HL-60 (cell line): ENCODE measurements around the gene ABCC5.

Experiments
- DNase-seq, 2 experiments: peaks; one replicate each; pipeline ENCODE4 v3.0.0-alpha.2; 2010 to 2020; ENCODE audit warnings: low read depth in 1 of 2, low spot score in 1 of 2
- H3K27ac ChIP-seq: fragments of 250-450 bp; sonication (Bioruptor Pico); replicated peaks from 2 replicates; pipeline ENCODE4 v1.5.1; 2020; ENCODE audit warnings: mild to moderate bottlenecking, moderate library complexity
- H3K27me3 ChIP-seq: fragments of 250-450 bp; sonication (Bioruptor Pico); 2 replicates; pipeline ENCODE4 v1.5.1; 2021; ENCODE audit warnings: mild to moderate bottlenecking, moderate library complexity; ENCODE audit not compliant: insufficient read depth, poor library complexity, severe bottlenecking
- H3K4me3 ChIP-seq: replicated peaks from 2 replicates; pipeline ENCODE4 v1.5.1; 2011; ENCODE audit warnings: mild to moderate bottlenecking, control low read depth, low read length; ENCODE audit not compliant: insufficient read depth
- GABPA ChIP-seq: IDR thresholded peaks from 2 replicates; pipeline ENCODE4 v1.6.1; 2012; ENCODE audit warnings: low read depth
- POLR2AphosphoS5 ChIP-seq: IDR thresholded peaks from 2 replicates; pipeline ENCODE4 v1.6.1; 2012; ENCODE audit warnings: low read depth
- SPI1 ChIP-seq: IDR thresholded peaks from 2 replicates; pipeline ENCODE4 v1.6.1; 2012; ENCODE audit warnings: low read depth, mild to moderate bottlenecking, borderline replicate concordance
- TF ChIP-seq, protein P1 (sequence below): IDR thresholded peaks from 2 replicates; pipeline ENCODE4 v1.6.1; 2012; ENCODE audit warnings: low read depth; ENCODE audit not compliant: insufficient replicate concordance
- TF ChIP-seq, protein P2 (sequence below): IDR thresholded peaks from one replicate; pipeline ENCODE4 v1.5.1; 2011; ENCODE audit warnings: low read length, control low read depth, inconsistent platforms; ENCODE audit not compliant: insufficient read depth

ABCC5 gene

DNA sequence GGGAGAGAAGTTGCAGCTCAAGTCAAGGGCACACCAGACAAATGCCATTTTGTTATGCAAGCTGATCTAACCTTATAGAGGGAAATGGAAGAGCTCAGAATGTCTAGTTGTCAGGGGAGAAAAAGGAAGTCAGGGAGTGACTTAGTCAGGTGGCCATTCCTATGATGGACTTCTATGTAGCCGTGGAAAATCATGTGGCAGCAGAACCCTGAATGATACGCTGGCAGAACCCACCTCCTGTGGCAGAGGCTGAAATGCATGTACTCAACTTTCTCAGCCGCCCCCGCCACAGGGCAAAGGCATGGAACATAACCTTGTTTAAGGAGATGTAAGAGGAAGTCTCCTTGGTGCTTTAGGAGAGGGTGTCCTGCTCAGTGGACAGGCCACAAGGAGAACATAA is 95.3 kb downstream of the ABCC5 start:
- Histone ChIP-seq H3K27me3 (no peaks in the 10 kb centered on the region), H3K4me3 (no peak overlapping the region), H3K27ac (no peak overlapping the region)
- TF ChIP-seq POLR2AphosphoS5 (no peak), SPI1 (peak; percentile 49; the same call in 1 of the 2 replicates)
- TF ChIP-seq, protein P1, sequence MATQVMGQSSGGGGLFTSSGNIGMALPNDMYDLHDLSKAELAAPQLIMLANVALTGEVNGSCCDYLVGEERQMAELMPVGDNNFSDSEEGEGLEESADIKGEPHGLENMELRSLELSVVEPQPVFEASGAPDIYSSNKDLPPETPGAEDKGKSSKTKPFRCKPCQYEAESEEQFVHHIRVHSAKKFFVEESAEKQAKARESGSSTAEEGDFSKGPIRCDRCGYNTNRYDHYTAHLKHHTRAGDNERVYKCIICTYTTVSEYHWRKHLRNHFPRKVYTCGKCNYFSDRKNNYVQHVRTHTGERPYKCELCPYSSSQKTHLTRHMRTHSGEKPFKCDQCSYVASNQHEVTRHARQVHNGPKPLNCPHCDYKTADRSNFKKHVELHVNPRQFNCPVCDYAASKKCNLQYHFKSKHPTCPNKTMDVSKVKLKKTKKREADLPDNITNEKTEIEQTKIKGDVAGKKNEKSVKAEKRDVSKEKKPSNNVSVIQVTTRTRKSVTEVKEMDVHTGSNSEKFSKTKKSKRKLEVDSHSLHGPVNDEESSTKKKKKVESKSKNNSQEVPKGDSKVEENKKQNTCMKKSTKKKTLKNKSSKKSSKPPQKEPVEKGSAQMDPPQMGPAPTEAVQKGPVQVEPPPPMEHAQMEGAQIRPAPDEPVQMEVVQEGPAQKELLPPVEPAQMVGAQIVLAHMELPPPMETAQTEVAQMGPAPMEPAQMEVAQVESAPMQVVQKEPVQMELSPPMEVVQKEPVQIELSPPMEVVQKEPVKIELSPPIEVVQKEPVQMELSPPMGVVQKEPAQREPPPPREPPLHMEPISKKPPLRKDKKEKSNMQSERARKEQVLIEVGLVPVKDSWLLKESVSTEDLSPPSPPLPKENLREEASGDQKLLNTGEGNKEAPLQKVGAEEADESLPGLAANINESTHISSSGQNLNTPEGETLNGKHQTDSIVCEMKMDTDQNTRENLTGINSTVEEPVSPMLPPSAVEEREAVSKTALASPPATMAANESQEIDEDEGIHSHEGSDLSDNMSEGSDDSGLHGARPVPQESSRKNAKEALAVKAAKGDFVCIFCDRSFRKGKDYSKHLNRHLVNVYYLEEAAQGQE = no peak
- no peak for DNase-seq

DNA sequence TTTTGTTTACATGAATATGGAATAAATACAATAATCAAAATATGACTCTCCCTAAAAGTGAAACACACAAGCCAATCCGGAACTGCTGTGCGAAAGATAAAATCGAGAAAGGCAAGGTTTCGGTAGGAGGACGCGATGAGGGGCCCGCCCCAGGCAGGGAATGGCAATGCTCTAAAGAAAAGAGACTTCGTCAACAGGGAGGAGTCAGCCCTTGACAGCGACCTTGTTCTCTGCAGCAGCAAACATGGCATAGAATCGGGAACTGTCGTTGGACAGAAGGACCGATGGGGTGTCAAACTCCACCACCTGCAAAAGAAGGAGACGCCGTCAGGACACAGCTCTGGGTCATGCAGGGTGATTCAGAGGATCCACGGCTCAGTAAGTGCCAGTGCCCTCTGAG is 96.6 kb downstream of the ABCC5 start:
- TF ChIP-seq, protein P2, sequence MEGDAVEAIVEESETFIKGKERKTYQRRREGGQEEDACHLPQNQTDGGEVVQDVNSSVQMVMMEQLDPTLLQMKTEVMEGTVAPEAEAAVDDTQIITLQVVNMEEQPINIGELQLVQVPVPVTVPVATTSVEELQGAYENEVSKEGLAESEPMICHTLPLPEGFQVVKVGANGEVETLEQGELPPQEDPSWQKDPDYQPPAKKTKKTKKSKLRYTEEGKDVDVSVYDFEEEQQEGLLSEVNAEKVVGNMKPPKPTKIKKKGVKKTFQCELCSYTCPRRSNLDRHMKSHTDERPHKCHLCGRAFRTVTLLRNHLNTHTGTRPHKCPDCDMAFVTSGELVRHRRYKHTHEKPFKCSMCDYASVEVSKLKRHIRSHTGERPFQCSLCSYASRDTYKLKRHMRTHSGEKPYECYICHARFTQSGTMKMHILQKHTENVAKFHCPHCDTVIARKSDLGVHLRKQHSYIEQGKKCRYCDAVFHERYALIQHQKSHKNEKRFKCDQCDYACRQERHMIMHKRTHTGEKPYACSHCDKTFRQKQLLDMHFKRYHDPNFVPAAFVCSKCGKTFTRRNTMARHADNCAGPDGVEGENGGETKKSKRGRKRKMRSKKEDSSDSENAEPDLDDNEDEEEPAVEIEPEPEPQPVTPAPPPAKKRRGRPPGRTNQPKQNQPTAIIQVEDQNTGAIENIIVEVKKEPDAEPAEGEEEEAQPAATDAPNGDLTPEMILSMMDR = no peak
- no peak for TF ChIP-seq POLR2AphosphoS5
- TF ChIP-seq SPI1 = no peak
- TF ChIP-seq, protein P1 = no peak
- no peak for TF ChIP-seq GABPA
- DNase-seq = no peak
- Histone ChIP-seq H3K27me3 (no peaks in the 10 kb centered on the region), H3K27ac (no peak overlapping the region), H3K4me3 (no peak overlapping the region)

DNA sequence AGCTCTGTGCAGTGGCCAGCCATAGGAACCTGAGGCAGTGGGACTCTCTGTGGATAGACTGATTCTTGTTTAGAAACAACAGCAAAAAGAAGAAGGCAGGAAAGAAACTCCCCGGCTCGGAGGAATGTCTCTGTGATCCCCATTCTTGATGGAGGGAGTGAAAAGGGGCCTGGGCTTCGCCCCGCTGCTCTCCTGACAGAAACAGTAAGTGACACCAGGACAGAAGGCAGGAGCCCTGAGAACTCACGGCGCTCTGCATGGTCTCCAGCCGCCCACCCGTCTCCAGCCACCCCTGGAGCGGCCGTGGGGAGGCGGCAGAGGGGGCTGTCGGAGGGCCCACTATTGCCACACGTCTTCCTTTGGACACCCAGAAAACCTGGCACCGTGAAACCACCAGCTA is 97.3 kb downstream of the ABCC5 start:
- no peak for DNase-seq
- H3K4me3 ChIP-seq = no peak overlapping the region
- H3K27ac ChIP-seq = no peak overlapping the region
- TF ChIP-seq, protein P2 = no peak
- TF ChIP-seq GABPA = no peak
- TF ChIP-seq SPI1 = no peak
- no peak for TF ChIP-seq POLR2AphosphoS5
- TF ChIP-seq, protein P1 = no peak
- no peaks in the 10 kb centered on the region for H3K27me3 ChIP-seq

DNA sequence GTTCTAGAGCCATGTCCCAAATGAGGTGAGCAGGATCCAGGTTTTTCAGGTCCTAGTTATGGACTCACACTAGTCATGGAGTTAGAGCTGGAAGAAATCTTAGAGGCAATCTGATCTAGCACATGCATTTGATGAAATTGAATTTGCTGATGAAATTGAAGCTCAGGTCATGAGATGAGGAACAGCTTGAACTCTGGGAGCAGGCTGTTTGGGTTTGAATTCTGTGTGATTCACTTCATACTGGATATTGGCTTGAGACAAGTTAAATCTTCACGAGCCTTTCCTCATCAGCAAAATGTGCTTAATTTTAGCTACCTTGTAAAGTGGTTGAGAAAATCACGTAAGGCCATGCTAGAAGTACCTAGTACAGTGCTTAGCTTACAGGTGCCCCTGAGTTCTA is 99.5 kb downstream of the ABCC5 start:
- no peak for DNase-seq
- Histone ChIP-seq H3K27me3 (no peaks in the 10 kb centered on the region), H3K27ac (no peak overlapping the region), H3K4me3 (no peak overlapping the region)
- TF ChIP-seq, protein P1 = no peak
- TF ChIP-seq, protein P2 = no peak
- TF ChIP-seq POLR2AphosphoS5 (no peak), SPI1 (no peak), GABPA (no peak)
